MM.1S (cell line): Measurements from ENCODE around the gene HADHB.

Source experiments
- DNase-seq: peaks from one replicate; pipeline ENCODE4 v3.0.0-alpha.2; 2015
- H2AFZ ChIP-seq: fragments of 300-600 bp; sonication (generic); 2 replicates; pipeline ENCODE4 v1.6.0; 2016; ENCODE audit warnings: antibody characterized with exemption, low read length
- H3F3A ChIP-seq: fragments of 300-600 bp; sonication (generic); 2 replicates; pipeline ENCODE4 v1.6.1; 2016; ENCODE audit warnings: mild to moderate bottlenecking, antibody characterized with exemption, low read length, moderate library complexity, mixed read lengths; ENCODE audit not compliant: insufficient read depth
- H3K27ac ChIP-seq: fragments of 300-600 bp; sonication (generic); 2 replicates; pipeline ENCODE4 v1.5.1; 2016; ENCODE audit warnings: mild to moderate bottlenecking, low read length
- H3K27me3 ChIP-seq: fragments of 300-600 bp; sonication (generic); replicated peaks from 2 replicates; pipeline ENCODE4 v1.6.0; 2016; ENCODE audit warnings: low read length; ENCODE audit not compliant: insufficient read depth
- H3K36me3 ChIP-seq: fragments of 300-600 bp; sonication (generic); replicated peaks from 2 replicates; pipeline ENCODE4 v1.6.1; 2016; ENCODE audit warnings: mild to moderate bottlenecking, low read length, mixed read lengths; ENCODE audit not compliant: insufficient read depth
- H3K4me1 ChIP-seq: fragments of 300-600 bp; sonication (generic); 2 replicates; pipeline ENCODE4 v1.6.1; 2016; ENCODE audit warnings: low read length, mixed read lengths
- H3K4me2 ChIP-seq: fragments of 300-600 bp; sonication (generic); 2 replicates; pipeline ENCODE4 v1.6.0; 2016; ENCODE audit warnings: low read depth, low read length
- H3K4me3 ChIP-seq: fragments of 300-600 bp; sonication (generic); 2 replicates; pipeline ENCODE4 v1.5.1; 2016; ENCODE audit warnings: low read length, mixed read lengths
- H3K79me2 ChIP-seq: fragments of 300-600 bp; sonication (generic); 2 replicates; pipeline ENCODE4 v1.6.1; 2016; ENCODE audit warnings: mixed run types, low read length, mixed read lengths
- H3K9ac ChIP-seq: fragments of 300-600 bp; sonication (generic); 2 replicates; pipeline ENCODE4 v1.6.1; 2016; ENCODE audit warnings: low read length, mixed read lengths
- H3K9me2 ChIP-seq: fragments of 300-600 bp; sonication (generic); replicated peaks from 2 replicates; pipeline ENCODE4 v1.6.1; 2016; ENCODE audit warnings: mild to moderate bottlenecking, low read length, mixed read lengths; ENCODE audit not compliant: insufficient read depth
- H3K9me3 ChIP-seq: fragments of 300-600 bp; sonication (generic); replicated peaks from 2 replicates; pipeline ENCODE4 v1.6.1; 2016; ENCODE audit warnings: mild to moderate bottlenecking, low read length, mixed read lengths; ENCODE audit not compliant: insufficient read depth
- H4K20me1 ChIP-seq: fragments of 300-600 bp; sonication (generic); 2 replicates; pipeline ENCODE4 v1.6.1; 2016; ENCODE audit warnings: mild to moderate bottlenecking, low read length, moderate library complexity, mixed read lengths; ENCODE audit not compliant: insufficient read depth
- EZH2 ChIP-seq: fragments of 300-600 bp; sonication (generic); optimal IDR thresholded peaks from 2 replicates; pipeline ENCODE3; 2017; ENCODE audit warnings: low read depth, mild to moderate bottlenecking, antibody characterized with exemption, low read length, mixed read lengths
- EZH2phosphoT487 ChIP-seq: fragments of 300-600 bp; sonication (generic); IDR thresholded peaks from 2 replicates; pipeline ENCODE4 v1.6.1; 2018; ENCODE audit warnings: antibody characterized with exemption, low read length
- TF ChIP-seq, protein P1 (sequence below): fragments of 300-600 bp; sonication (generic); IDR thresholded peaks from 2 replicates; pipeline ENCODE4 v1.5.1; 2016; ENCODE audit warnings: antibody characterized with exemption, low read length, mixed read lengths

HADHB gene

DNA sequence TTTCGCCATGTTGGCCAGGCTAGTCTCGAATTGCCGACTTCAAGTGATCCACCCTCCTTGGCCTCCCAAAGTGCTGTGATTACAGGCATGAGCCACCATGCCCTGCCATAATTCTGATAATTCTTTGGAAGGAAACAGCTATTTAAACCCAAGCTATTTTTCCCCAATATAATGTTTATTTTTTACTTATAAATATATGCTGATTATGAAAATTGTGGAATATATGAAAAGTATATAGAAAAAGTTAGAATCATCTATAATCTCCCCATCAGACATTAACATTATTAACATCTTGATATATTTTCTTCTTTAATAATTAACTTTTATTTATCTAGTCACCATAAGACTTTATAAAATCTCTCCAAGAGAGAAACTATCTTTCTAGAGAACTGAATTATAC, 41.2 kb downstream of the HADHB start:
- no peaks in the 10 kb centered on the region for H3K79me2 ChIP-seq
- H3K36me3 ChIP-seq, result peaks cover 3% of the 10 kb centered on the region; the same call in 1 of the 2 replicates
- no peak overlapping the region for H2AFZ ChIP-seq
- no peaks in the 10 kb centered on the region for H3F3A ChIP-seq
- no peak overlapping the region for H3K4me2 ChIP-seq
- H3K27ac ChIP-seq, result no peak overlapping the region
- H3K9me3 ChIP-seq, result no peaks in the 10 kb centered on the region
- H3K4me1 ChIP-seq, result no peaks in the 10 kb centered on the region
- DNase-seq, result no peak
- no peaks in the 10 kb centered on the region for H4K20me1 ChIP-seq
- H3K4me3 ChIP-seq, result no peak overlapping the region
- no peak overlapping the region for H3K9ac ChIP-seq
- TF ChIP-seq, protein P1, sequence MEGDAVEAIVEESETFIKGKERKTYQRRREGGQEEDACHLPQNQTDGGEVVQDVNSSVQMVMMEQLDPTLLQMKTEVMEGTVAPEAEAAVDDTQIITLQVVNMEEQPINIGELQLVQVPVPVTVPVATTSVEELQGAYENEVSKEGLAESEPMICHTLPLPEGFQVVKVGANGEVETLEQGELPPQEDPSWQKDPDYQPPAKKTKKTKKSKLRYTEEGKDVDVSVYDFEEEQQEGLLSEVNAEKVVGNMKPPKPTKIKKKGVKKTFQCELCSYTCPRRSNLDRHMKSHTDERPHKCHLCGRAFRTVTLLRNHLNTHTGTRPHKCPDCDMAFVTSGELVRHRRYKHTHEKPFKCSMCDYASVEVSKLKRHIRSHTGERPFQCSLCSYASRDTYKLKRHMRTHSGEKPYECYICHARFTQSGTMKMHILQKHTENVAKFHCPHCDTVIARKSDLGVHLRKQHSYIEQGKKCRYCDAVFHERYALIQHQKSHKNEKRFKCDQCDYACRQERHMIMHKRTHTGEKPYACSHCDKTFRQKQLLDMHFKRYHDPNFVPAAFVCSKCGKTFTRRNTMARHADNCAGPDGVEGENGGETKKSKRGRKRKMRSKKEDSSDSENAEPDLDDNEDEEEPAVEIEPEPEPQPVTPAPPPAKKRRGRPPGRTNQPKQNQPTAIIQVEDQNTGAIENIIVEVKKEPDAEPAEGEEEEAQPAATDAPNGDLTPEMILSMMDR, result no peak
- TF ChIP-seq EZH2 (no peak), EZH2phosphoT487 (no peak)
- no peaks in the 10 kb centered on the region for H3K27me3 ChIP-seq
- H3K9me2 ChIP-seq, result no peaks in the 10 kb centered on the region

DNA sequence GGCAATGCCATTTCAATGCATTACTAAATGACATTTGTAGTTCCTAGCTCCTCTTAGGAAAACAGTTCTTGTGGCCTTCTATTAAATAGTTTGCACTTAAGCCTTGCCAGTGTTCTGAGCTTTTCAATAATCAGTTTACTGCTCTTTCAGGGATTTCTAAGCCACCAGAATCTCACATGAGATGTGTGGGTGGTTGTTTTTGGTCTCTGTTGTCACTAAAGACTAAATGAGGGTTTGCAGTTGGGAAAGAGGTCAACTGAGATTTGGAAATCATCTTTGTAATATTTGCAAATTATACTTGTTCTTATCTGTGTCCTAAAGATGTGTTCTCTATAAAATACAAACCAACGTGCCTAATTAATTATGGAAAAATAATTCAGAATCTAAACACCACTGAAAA, 45.3 kb downstream of the HADHB start:
- Histone ChIP-seq H3K9ac (no peak overlapping the region), H4K20me1 (no peaks in the 10 kb centered on the region), H3K9me2 (no peaks in the 10 kb centered on the region), H3K27ac (no peak overlapping the region), H3K4me3 (no peak overlapping the region), H3K36me3 (0 out of 2 replicates have a peak, but pooled peaks cover 3% of the 10 kb centered on the region), H3K27me3 (no peaks in the 10 kb centered on the region), H3K9me3 (no peaks in the 10 kb centered on the region), H3K79me2 (no peaks in the 10 kb centered on the region), H3K4me2 (no peak overlapping the region), H3F3A (no peaks in the 10 kb centered on the region), H2AFZ (no peak overlapping the region), H3K4me1 (no peaks in the 10 kb centered on the region)
- no peak for TF ChIP-seq EZH2
- TF ChIP-seq, protein P1, result no peak
- TF ChIP-seq EZH2phosphoT487, result no peak
- DNase-seq, result no peak

DNA sequence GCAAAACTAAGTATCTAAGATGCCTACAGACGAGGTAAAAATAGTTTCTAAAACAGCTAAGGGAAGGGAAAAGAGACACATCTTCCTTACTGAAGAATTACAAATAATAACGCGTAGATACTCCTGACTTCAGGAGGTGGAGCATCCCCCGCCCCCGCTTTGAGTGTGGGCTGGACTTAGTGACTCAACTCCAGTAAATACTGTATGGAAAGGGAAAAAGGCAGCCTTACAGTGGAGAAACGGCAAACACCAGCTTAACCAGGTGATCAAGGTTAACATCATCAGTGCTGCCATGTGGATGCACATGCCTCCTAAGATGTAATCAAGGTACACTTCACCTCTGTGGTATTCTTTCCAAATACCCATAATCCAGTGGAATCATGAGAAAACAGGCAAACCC, 47.9 kb downstream of the HADHB start:
- H3K9me2 ChIP-seq, result no peaks in the 10 kb centered on the region
- TF ChIP-seq EZH2 (no peak), EZH2phosphoT487 (no peak)
- TF ChIP-seq, protein P1, result no peak
- no peaks in the 10 kb centered on the region for H3F3A ChIP-seq
- no peak overlapping the region for H3K4me2 ChIP-seq
- H3K4me1 ChIP-seq, result no peaks in the 10 kb centered on the region
- H3K27me3 ChIP-seq, result no peaks in the 10 kb centered on the region
- H3K9me3 ChIP-seq, result no peaks in the 10 kb centered on the region
- no peaks in the 10 kb centered on the region for H4K20me1 ChIP-seq
- H3K9ac ChIP-seq, result no peak overlapping the region
- no peak for DNase-seq
- H3K79me2 ChIP-seq, result no peaks in the 10 kb centered on the region
- H3K27ac ChIP-seq, result no peak overlapping the region
- no peak overlapping the region for H2AFZ ChIP-seq
- no peak overlapping the region for H3K4me3 ChIP-seq
- H3K36me3 ChIP-seq, result 0 out of 2 replicates have a peak, but pooled peaks cover 2% of the 10 kb centered on the region
